Measurements from ENCODE around the gene URB1.

URB1 gene

DNA sequence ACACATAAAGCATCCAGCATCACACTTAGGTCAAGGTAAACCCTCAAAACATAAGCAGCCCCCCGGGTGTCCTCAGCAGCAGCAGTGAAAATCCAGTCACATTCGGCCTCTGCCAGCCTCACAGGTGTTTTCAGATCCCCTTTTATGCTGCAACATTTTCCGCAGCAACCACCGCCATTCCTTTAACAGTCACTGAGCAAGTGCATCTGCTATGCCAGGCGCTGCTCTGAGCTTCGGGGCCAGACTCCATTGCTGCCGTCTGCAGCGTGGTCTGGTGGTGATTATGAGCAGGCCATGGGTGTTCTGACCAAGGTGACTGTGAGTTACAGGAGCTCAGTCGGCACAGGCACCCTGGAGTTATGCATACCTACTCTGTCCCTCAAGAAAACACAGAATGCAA lies 4.5 kb downstream of the URB1 start:
- Histone ChIP-seq H3K4me1 (no peaks in the 10 kb centered on the region), H3K27me3 (no peaks in the 10 kb centered on the region), H3K4me3 (ENCODE audit: low read depth, low read length) (no peak overlapping the region), H3K36me3 (peaks cover 34% of the 10 kb centered on the region), H3K9me3 (no peaks in the 10 kb centered on the region)
- peak; percentile 20 for DNase-seq
- TF ChIP-seq, protein P1, sequence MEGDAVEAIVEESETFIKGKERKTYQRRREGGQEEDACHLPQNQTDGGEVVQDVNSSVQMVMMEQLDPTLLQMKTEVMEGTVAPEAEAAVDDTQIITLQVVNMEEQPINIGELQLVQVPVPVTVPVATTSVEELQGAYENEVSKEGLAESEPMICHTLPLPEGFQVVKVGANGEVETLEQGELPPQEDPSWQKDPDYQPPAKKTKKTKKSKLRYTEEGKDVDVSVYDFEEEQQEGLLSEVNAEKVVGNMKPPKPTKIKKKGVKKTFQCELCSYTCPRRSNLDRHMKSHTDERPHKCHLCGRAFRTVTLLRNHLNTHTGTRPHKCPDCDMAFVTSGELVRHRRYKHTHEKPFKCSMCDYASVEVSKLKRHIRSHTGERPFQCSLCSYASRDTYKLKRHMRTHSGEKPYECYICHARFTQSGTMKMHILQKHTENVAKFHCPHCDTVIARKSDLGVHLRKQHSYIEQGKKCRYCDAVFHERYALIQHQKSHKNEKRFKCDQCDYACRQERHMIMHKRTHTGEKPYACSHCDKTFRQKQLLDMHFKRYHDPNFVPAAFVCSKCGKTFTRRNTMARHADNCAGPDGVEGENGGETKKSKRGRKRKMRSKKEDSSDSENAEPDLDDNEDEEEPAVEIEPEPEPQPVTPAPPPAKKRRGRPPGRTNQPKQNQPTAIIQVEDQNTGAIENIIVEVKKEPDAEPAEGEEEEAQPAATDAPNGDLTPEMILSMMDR (IDR thresholded peaks at IDR 0.05; ENCODE audit: low read depth, low read length): no peak

DNA sequence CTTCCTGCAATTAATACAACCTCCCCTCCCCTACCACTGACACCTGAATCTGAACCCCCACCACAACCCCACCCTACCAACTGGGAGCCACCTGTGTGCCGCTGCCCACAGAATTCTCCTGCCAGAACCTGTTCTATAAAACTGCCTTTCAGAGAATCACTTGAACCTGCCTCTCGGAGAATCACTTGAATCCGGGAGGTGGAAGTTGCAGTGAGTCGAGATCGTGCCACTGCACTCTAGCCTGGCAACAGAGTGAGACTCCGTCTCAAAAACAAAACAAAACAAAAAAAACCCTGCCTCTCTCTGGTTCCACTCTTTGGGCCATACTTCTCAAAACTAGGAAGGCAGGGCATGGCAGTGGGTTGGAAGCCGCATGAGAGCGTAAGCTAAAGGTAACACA lies 5.7 kb downstream of the URB1 start:
- peaks cover 45% of the 10 kb centered on the region for H3K36me3 ChIP-seq

DNA sequence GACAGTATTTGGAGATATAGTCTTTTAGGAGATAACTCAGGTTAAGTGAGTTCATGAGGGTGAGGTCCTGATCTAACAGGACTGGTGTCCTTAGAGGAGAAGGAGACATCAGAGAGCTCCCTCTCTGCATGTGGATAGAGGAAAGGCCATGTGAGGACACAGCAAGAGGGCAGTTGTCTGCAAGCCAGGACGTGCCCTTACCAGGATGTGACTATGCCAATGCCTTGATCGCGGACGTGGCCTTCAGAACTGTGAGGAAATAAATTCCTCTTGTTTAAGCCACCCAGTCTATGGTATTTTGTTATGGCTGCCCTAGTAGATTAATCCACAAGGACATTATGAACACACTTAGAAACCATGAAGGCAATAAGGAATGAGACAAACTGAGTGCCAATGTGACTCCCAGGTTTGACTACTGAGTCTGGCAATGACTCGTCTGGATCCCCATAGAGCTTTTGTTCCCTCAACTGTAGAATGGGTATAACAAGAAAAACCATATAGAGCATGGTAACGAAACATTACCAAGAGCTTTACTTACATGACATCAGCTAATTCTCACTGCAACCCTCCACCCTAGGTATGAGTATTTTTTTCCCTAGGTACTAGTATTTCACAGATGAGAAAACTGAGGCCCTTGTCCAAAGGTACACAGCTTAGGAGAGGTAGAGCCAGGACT lies 6.5 kb downstream of the URB1 start:
- Histone ChIP-seq H3K9me3 (no peaks in the 10 kb centered on the region), H3K4me3 (ENCODE audit: low read depth, low read length) (no peak overlapping the region), H3K4me1 (no peaks in the 10 kb centered on the region), H3K36me3 (peaks cover 52% of the 10 kb centered on the region), H3K27me3 (no peaks in the 10 kb centered on the region)
- no peak for DNase-seq
- TF ChIP-seq, protein P1 (IDR thresholded peaks at IDR 0.05; ENCODE audit: low read depth, low read length): no peak

More for the DNA sequence above, 5.7 kb downstream of the URB1 start:
- no peak overlapping the region for H3K4me3 ChIP-seq (ENCODE audit: low read depth, low read length)
- no peaks in the 10 kb centered on the region for H3K4me1 ChIP-seq
- no peaks in the 10 kb centered on the region for H3K27me3 ChIP-seq
- no peak for DNase-seq
- TF ChIP-seq, protein P1 (IDR thresholded peaks at IDR 0.05; ENCODE audit: low read depth, low read length): no peak
- no peaks in the 10 kb centered on the region for H3K9me3 ChIP-seq

DNA sequence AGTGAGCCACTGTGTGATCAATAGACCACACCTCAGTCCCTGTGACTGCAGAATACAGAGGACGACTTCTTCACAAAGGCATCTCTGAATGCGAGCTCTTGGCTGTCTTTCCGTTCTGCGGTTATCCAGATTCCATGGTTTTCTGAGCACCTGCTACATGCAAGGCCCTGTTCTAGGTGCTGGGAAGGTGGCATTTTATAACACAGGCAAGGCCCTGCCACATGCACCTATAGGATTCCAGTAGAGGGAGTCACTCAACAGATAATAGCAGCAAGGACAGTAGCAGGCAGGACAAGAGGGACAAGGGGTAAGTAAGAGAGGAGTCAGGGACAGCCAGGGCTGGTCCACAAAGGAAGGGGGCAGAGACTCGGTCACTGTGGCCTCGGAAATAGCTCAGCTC lies 9.0 kb downstream of the URB1 start:
- Histone ChIP-seq H3K9me3 (no peaks in the 10 kb centered on the region), H3K36me3 (peaks cover 75% of the 10 kb centered on the region), H3K27me3 (no peaks in the 10 kb centered on the region), H3K4me1 (no peaks in the 10 kb centered on the region), H3K4me3 (ENCODE audit: low read depth, low read length) (no peak overlapping the region)
- no peak for DNase-seq
- TF ChIP-seq, protein P1 (IDR thresholded peaks at IDR 0.05; ENCODE audit: low read depth, low read length): 0 out of 2 replicates have a peak, but pooled peaks have one; percentile 14

DNA sequence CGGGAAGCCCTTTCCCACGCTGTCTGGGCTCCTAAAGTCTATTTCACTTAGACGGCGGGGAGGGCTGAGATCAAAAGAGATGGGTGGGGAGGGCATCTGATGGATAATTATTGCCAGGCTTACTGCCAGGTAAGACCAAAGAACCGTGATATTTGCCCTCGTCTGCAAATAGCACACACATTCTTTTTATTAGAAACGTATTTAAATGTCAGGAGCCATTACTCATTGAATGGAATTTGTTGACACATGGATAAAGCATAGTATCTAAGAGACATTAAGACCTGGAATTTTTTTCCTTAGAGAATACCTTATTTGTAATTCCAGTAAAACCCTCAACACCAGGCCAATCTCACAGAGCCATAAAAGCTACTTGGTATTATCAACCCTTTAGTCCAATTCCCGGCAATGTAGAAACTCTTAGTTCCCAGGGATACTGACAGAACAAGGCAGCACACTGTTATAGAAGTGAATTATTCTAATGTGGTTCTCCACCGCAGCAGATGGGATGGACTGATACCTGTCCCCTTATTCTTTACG lies 10.6 kb downstream of the URB1 start:
- DNase-seq: no peak
- Histone ChIP-seq H3K27me3 (no peaks in the 10 kb centered on the region), H3K4me1 (no peaks in the 10 kb centered on the region), H3K4me3 (ENCODE audit: low read depth, low read length) (no peak overlapping the region), H3K9me3 (no peaks in the 10 kb centered on the region), H3K36me3 (peaks cover 86% of the 10 kb centered on the region)
- TF ChIP-seq, protein P1 (IDR thresholded peaks at IDR 0.05; ENCODE audit: low read depth, low read length): no peak

DNA sequence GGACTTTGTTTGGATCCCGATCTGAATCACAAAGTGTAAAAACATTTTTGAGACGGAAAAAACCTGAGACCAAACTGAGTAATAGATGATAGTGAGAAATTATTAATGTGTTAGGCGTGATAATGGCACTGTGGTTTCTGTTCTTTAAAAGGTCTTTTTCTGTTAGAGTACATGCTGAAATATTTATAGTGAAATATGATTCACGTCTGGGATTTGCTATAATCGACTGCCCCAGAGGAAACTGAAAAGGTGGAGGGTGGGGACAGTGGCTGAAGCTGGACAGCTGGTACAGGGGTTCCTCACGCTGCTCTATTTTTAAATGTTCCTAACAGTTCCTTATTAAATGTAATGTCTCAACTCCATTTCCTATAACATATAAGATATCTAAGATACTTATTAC lies 11.2 kb downstream of the URB1 start:
- TF ChIP-seq, protein P1 (IDR thresholded peaks at IDR 0.05; ENCODE audit: low read depth, low read length): no peak
- no peak for DNase-seq
- Histone ChIP-seq H3K9me3 (no peaks in the 10 kb centered on the region), H3K27me3 (no peaks in the 10 kb centered on the region), H3K36me3 (peaks cover 91% of the 10 kb centered on the region), H3K4me3 (ENCODE audit: low read depth, low read length) (no peak overlapping the region), H3K4me1 (no peaks in the 10 kb centered on the region)

Data from BE2C (cell line).